ENCODE measurements around the gene CYP26B1.

Gene CYP26B1

DNA sequence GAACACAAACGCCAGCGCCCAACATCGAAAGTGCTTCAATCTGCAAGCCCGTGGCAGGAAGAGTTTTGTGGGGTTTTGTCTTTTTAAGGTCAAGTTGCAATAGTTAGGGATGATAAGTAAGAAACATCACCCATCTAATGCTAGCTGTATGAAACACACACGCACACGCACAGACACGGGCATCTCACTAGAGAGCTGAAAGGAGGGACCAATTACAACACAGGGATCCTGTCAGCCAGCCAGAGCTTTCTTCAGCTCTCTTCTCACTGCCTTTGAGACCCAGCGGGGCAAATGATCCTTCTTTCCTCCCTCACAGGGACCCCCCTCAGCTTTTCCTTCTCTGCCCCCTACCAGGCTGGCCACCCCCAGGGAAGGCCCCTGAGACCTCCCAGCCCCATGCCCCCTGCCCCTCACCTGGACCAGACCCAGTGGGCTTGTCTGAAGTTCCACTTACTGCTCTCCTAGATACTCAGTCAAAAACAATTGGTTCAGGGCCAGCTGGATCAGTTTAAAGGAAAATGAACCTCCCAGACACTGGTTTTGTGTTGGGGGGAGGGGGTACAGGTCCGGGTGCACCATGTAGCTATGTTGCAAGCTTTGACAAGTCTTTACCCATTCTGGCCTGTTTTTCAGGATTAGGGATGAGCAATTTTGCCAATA, 17.9 kb downstream of the CYP26B1 start:
- DNase-seq (ENCODE audit: low spot score) = no peak

GRCh38 chr2:72128843-72129227, 18.8 kb downstream of the CYP26B1 start:
- no peak for DNase-seq (ENCODE audit: low spot score)

DNA sequence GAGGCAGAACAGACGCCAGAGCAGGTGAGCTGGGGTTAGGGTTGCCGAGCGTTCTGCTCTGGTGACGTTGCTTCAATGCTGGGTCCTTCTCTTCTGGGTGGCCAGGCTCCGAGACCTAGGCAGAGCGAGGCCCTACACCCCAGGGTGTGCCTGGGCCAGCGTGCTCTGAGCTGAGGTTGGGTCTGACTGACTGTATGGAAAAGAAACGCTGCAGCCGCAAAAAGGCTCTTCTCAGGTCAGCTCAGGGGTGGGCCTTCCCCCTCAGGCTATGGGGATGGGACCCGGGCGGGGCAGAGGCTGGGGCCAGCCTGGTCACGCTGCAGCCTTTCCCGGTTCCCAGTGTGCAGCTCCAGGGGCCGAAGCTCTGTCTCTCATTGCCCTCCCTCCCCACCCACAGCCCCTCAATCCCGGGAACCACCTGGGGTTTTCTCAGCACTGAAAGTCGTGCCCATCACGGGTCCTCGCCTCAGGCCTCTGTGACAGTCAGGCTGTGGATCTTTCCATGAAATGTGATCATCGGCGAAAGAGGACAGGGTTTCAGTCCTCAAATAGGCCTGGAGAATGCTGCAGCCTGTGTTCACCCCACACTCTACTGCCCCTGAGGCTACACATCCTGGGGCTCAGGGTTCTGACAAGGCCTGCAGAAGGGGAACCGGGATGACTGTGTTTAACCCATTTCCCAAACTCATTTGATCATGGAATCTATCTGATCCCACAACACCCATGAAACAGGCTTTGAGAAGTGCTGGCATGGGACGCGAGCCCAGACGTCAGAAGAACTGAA, 19.4 kb downstream of the CYP26B1 start:
- no peak for DNase-seq (ENCODE audit: low spot score)

GRCh38 chr2:72127401-72128058, 20.1 kb downstream of the CYP26B1 start:
- no peak for DNase-seq (ENCODE audit: low spot score)

- no peak for DNase-seq (ENCODE audit: low spot score)
These were observed 21.2 kb downstream of the CYP26B1 start for GRCh38 chr2:72126186-72127100.

- no peak for DNase-seq (ENCODE audit: low spot score)
These were observed 23.3 kb downstream of the CYP26B1 start for GRCh38 chr2:72124376-72124775.

GRCh38 chr2:72121153-72121552, 26.5 kb downstream of the CYP26B1 start:
- no peak for DNase-seq (ENCODE audit: low spot score)

DNA sequence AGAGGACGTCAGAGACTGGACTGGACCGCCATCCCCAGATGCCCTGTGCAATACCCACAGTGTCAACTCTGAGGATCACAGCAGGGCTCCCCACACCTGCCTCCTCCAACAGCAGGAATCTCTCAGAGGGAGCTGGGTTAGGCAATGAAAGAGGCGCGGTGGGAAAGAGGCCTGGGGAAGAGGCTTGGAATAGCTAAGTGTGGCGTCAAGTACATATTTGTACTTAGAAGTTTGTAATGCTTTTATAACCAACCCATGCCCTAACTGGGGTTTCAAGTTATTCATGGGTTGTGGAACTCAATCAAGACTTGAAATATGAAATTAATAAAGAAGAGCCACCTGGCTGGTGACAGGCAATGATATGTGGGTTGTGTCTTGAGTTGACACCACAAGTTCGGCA, 28.7 kb downstream of the CYP26B1 start:
- DNase-seq (ENCODE audit: low spot score) = no peak

DNA sequence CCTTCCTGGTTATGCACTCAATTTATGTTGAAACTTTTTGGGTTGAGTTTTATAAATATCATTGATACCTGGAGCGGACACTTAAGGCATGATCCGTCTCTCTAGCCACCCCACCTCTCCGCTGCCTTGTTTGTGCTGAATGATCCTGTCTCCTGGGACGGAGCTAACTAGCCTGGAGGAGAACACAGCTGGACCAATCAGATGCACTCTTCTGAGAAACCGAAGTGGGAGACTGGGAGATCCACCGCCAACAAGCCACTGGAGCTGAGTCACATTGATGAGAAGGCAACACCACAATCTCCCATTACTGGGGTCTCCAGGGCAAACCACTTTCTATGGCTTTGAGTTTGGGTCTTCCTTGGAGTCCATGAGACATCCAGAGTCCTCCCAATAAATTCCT, 29.3 kb downstream of the CYP26B1 start:
- no peak for DNase-seq (ENCODE audit: low spot score)

GRCh38 chr2:72117718-72118117, 29.9 kb downstream of the CYP26B1 start:
- no peak for DNase-seq (ENCODE audit: low spot score)

- DNase-seq (ENCODE audit: low spot score) = no peak
These were observed 30.6 kb downstream of the CYP26B1 start for GRCh38 chr2:72117029-72117428.

GRCh38 chr2:72116081-72116533, 31.6 kb downstream of the CYP26B1 start:
- DNase-seq (ENCODE audit: low spot score) = no peak

DNA sequence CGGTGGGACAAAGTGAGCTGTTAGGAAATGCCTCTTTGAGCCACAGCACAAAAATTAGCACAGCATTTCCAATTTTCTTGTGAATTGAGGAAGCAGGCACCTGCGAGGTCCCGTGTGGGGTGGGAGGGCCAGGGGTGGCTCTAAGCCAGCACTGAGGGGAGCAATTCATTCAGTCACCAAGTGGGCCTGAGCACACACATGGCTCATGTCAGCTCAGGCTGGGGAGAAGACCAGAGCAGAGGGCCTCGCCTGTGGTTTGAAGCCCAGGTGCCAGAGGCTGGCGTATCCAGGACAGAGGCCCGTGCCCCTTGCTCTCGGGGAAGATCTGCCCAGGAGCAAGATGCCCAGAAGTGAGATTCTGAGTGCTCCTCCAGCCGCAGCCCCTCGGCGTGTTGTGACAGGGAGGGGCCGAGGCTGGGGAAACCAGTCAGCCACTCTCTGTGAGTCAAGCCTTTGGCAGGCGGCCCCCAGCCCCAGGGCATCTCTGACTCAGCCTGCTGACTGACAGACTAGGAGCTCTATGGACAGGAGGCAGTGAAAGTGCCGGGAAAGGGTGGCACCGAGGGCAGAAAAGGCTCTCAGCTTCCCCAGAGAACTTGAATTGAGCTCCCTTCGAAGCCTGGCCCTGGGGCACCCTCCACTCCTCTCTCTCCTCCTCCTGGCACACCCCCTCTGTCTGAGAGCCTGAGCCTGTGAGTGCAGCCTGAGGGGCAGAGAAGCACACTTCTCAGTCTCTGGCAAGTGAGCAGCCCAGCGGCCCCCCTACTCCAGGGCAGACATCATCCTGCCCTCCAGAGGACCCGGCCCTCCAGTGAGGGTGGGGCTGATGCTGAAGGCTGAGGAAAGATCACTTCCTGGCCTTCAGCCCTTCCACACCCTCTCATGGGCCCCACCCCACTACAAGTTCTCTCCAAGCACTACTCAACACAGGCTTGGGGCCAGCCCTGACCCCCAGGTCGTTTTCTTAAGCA, 32.3 kb downstream of the CYP26B1 start:
- DNase-seq (ENCODE audit: low spot score) = no peak

DNA sequence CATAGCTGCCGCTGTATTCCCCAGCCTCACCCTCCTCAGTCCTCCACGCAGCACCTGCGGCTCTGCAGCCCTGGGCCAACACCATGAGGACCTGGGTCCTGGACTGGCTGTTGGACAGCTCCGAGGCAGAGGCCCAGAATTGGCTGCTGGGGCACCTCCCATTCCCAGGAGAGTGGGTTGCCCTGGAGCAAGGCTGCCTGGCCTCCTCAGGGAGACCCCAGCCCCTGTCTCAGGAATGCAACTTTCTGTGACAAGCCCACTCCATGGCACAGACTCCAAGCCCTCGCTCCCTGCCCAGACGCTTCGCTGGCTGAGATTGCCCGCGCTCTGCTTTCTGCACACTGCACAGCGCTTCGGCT, 33.0 kb downstream of the CYP26B1 start:
- no peak for DNase-seq (ENCODE audit: low spot score)

DNA sequence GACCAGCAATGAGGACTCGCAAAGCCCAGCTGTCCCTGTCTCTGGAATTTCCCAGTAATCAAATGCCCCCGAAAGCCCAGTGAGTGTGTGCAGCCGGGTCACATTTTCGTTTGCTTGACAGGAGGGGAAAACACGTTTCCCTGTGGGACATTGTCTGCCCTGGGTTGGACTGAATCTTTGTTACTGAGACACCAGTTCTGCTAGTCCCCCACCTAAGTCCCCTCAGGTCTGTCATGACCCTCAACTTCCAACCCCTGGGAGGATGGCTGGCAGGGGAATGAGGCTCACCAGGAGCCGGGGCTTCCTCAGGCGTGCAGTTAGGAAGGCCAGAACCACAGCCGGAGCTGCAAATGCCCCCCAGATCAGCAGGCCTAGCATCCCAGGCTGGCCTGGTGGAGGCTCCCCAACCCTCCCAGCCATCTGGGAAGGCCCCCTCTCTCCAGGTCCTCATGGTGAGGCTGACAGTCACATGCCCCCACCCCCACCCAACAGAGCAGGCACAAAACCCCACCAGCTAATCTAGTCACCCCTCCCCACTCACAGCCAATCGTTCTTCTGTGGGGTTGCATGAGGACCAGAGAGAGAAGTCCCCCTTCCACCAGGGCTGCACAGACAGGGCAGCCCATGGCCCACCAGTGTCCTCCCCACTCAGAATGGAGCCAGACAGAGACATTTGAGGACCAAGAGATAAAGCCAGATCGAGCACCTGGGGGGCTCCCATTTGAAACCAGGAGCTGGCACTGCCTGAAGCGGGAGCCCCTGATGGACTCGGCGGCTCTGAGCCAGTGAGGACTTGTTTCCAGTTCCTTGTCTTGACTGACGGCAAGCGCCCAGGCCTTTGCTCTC, 33.6 kb downstream of the CYP26B1 start:
- DNase-seq (ENCODE audit: low spot score) = no peak

GRCh38 chr2:72112981-72113846, 34.4 kb downstream of the CYP26B1 start:
- DNase-seq (ENCODE audit: low spot score) = peak; percentile 75

GRCh38 chr2:72112401-72112800, 35.3 kb downstream of the CYP26B1 start:
- DNase-seq (ENCODE audit: low spot score) = no peak

DNA sequence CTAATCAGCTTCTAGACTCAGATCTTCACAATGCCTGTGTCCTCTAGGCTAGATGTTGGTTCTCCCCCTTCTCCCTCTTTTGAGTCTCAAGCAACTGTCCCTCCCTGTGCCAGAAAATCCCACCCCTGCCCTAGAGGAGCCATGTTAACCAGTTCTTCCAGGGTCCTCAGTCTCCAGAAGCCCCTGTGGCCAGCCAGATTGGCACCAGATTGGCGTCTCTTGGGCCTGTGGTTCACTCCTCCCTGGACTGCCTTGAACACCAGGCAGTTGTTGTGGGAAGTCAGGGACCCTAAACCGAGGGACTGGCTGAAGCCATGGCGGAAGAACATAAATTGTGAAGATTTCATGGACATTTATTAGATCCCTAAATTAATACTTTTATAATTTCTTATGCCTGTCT, 36.6 kb downstream of the CYP26B1 start:
- no peak for DNase-seq (ENCODE audit: low spot score)

GRCh38 chr2:72109904-72110303, 37.8 kb downstream of the CYP26B1 start:
- no peak for DNase-seq (ENCODE audit: low spot score)

Data from pons (tissue), 1 donor.